ENCODE data around the gene MT1B. TPM values are rescaled to one million over a fixed set of nuclear protein-coding genes. Genes with fewer than 3 reads are reported as not detected.

MT1B gene
- total RNA-seq, 2 donors from 2014 or later: not detected

DNA sequence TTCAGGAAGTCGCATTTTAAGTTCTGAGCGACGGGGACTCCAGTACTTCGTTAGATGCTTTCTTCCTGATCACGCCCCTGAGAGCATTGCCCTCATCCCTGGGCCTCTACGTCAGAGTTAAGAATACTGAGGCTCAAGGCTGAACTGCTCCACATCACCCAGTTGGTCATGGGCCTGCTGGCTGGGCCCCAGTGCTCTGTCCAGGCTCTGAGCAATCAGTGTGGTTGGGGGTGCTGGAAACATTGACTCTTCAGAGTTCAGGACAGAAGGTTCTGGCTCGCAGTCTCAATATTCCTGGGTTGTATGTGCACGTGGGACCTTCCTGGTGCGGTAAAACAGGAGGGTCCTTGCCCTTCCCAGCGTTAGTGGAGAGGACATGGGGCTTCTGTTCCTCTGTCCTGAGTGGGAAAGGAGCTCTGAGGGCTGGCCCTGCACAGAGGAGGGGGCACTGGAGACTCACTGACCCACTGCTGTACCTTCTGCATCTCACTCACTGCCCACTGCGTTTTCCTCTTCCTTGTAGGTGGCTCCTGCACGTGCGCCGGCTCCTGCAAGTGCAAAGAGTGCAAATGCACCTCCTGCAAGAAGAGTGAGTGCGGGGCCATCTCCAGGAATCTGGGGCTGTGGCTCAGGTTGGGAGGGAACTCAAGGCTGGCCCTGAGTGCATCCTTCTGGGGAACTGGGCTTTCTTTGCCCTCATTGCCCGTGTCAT is 25.6 kb upstream of the MT1B start:
- DNase-seq (ENCODE audit: low spot score) (peak; percentile 70), ATAC-seq (ENCODE audit: insufficient number of reproducible peaks, low FRiP score, low read depth) (peak; percentile 68)
- Histone ChIP-seq H3K4me1 (ENCODE audit: control insufficient read depth in 1 of 2, low read depth in 2 of 2) (peaks cover 0 to 5% of the 10 kb centered on the region in 2 donors), H3K27me3 (replicated peaks; ENCODE audit: insufficient read depth) (no peaks in the 10 kb centered on the region), H3K9me3 (no peaks in the 10 kb centered on the region), H3K36me3 (no peaks in the 10 kb centered on the region), H3K4me3 (peak overlapping the region; percentile 77), H3K27ac (peak overlapping the region; percentile 95 to 99)
- TF ChIP-seq, protein P1, sequence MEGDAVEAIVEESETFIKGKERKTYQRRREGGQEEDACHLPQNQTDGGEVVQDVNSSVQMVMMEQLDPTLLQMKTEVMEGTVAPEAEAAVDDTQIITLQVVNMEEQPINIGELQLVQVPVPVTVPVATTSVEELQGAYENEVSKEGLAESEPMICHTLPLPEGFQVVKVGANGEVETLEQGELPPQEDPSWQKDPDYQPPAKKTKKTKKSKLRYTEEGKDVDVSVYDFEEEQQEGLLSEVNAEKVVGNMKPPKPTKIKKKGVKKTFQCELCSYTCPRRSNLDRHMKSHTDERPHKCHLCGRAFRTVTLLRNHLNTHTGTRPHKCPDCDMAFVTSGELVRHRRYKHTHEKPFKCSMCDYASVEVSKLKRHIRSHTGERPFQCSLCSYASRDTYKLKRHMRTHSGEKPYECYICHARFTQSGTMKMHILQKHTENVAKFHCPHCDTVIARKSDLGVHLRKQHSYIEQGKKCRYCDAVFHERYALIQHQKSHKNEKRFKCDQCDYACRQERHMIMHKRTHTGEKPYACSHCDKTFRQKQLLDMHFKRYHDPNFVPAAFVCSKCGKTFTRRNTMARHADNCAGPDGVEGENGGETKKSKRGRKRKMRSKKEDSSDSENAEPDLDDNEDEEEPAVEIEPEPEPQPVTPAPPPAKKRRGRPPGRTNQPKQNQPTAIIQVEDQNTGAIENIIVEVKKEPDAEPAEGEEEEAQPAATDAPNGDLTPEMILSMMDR (IDR thresholded peaks at IDR 0.05): no peak

DNA sequence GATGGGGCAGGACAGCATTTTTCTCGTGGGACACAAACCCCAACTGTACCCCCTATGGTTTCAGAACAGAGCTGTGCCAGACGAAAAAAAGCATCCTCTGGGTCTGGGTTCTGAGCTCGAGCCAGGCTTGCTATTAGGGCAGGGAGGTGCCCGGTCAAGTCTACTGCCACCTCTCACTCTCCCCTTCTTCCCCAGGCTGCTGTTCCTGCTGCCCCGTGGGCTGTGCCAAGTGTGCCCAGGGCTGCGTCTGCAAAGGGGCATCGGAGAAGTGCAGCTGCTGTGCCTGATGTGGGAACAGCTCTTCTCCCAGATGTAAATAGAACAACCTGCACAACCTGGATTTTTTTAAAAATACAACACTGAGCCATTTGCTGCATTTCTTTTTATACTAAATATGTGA is 25.0 kb upstream of the MT1B start:
- ATAC-seq (ENCODE audit: insufficient number of reproducible peaks, low FRiP score, low read depth): no peak
- no peak for DNase-seq (ENCODE audit: low spot score)

DNA sequence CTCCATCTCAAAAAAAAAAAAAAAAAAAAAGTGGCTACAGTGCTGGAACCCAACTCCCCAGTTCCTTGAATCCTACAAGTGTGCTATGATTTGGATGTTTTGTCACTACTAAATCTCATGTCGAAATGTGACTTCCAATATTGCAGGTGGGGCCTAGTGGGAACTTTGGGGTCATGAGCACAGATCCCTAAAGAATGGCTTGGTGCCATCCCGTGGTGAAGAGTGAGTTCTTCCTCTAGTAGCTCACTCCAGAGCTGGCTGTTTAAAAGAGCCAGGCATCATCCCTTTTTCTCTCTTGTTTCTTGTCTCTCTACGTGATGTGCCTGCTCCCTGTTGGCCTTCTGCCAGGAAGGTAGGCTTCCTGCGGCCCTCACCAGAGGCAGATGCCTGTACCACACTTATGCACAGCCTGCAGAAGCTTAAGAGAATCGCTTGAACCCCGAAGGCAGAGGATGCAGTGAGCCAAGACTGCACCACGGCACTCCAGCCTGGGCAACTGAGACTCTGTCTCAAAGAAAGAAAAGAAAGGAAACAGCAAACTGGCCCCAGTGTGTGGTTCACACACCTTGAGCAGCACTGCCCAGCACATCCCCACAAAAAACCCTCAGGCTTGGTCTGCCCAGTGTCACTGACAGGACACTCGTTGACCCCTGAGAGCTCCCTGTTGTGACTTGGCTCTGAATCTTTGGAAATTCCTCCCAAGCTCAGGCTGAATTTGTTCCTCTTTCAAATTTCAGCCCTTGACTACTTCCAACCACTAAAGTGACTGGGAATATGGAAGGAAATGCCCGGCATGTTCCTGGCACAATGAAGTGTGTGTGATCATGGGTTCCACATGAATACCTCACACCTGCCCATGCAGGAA is 23.0 kb upstream of the MT1B start:
- no peak overlapping the region for H3K4me3 ChIP-seq
- H3K36me3 ChIP-seq: no peaks in the 10 kb centered on the region
- TF ChIP-seq, protein P1 (IDR thresholded peaks at IDR 0.05): no peak
- DNase-seq (ENCODE audit: low spot score): no peak
- ATAC-seq (ENCODE audit: insufficient number of reproducible peaks, low FRiP score, low read depth): no peak
- peak overlapping the region; percentile 37 to 68 for H3K27ac ChIP-seq
- H3K4me1 ChIP-seq (ENCODE audit: control insufficient read depth in 1 of 2, low read depth in 2 of 2): peaks cover 0 to 10% of the 10 kb centered on the region in 2 donors
- H3K9me3 ChIP-seq: no peaks in the 10 kb centered on the region
- H3K27me3 ChIP-seq (replicated peaks; ENCODE audit: insufficient read depth): no peaks in the 10 kb centered on the region

More for the DNA sequence above, 25.0 kb upstream of the MT1B start:
- peak overlapping the region; percentile 95 to 99 for H3K27ac ChIP-seq
- TF ChIP-seq, protein P1 (IDR thresholded peaks at IDR 0.05): no peak
- no peaks in the 10 kb centered on the region for H3K9me3 ChIP-seq
- H3K4me1 ChIP-seq (ENCODE audit: control insufficient read depth in 1 of 2, low read depth in 2 of 2): peaks cover 0 to 5% of the 10 kb centered on the region in 2 donors
- H3K36me3 ChIP-seq: no peaks in the 10 kb centered on the region
- no peaks in the 10 kb centered on the region for H3K27me3 ChIP-seq (replicated peaks; ENCODE audit: insufficient read depth)
- H3K4me3 ChIP-seq: peak overlapping the region; percentile 77

DNA sequence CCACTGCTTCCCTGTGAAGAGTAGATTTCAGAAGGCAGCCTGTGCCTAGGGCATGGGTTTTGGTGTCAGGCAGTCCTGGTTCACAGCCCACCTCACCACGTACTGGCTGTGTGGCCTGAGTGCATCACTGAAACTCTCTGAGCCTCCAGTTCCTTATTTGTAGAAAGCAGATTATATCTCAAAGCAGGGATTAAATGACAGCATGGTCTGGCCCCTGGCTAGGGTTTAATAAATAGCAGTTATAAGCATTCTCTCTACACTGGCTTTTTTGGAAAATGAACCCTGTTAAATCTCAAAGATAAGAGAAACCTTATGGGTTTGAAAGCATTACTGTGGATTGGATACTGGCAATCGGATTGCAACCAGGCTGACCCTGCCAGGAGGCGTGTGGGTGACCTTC is 22.2 kb upstream of the MT1B start:
- Histone ChIP-seq H3K9me3 (no peaks in the 10 kb centered on the region), H3K27ac (peak overlapping the region in 1 of 2 donors; percentile 68), H3K36me3 (no peaks in the 10 kb centered on the region), H3K27me3 (replicated peaks; ENCODE audit: insufficient read depth) (no peaks in the 10 kb centered on the region), H3K4me3 (no peak overlapping the region), H3K4me1 (ENCODE audit: control insufficient read depth in 1 of 2, low read depth in 2 of 2) (peaks cover 0 to 18% of the 10 kb centered on the region in 2 donors)
- ATAC-seq (ENCODE audit: insufficient number of reproducible peaks, low FRiP score, low read depth) (no peak), DNase-seq (ENCODE audit: low spot score) (no peak)
- TF ChIP-seq, protein P1 (IDR thresholded peaks at IDR 0.05): no peak

DNA sequence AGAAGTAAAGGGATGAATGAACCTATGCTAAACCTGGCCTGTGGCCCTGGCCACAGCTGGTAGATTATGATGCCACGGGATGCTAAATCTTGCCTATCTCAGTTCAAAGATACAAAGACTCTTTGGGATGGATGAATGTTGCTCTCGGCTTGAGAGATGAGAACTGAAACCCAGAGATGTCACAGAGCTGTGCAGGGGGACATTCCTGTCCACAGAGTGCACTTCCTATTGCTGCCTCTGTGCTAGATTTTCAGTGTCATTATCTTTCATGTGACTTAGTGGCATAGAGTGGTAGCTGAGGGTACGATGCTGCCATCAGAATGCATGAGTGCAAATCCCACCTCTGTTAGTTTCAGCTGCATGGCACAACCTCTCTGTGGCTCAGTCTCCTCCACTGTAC is 21.6 kb upstream of the MT1B start:
- Histone ChIP-seq H3K9me3 (no peaks in the 10 kb centered on the region), H3K36me3 (no peaks in the 10 kb centered on the region), H3K27me3 (replicated peaks; ENCODE audit: insufficient read depth) (no peaks in the 10 kb centered on the region), H3K4me1 (ENCODE audit: control insufficient read depth in 1 of 2, low read depth in 2 of 2) (peaks cover 2 to 24% of the 10 kb centered on the region in 2 donors), H3K27ac (no peak overlapping the region), H3K4me3 (no peak overlapping the region)
- DNase-seq (ENCODE audit: low spot score) (no peak), ATAC-seq (ENCODE audit: insufficient number of reproducible peaks, low FRiP score, low read depth) (no peak)
- TF ChIP-seq, protein P1 (IDR thresholded peaks at IDR 0.05): no peak

Measured in thoracic aorta (tissue), 2 donors.